Transverse colon (tissue), 4 donors: Measurements from ENCODE around the gene LTB4R. TPM values are rescaled to one million over a fixed set of nuclear protein-coding genes. Genes with fewer than 3 reads are reported as not detected.

Experiments used
- DNase-seq: peaks from one replicate; pipeline ENCODE4 v3.0.0-alpha.2; 2019
- H3K27ac ChIP-seq, 4 donors: fragments of 200-600 bp; sonication (generic); 2 replicates each; pipeline ENCODE4 v1.5.1; 2016 to 2018; ENCODE audit warnings: inconsistent platforms in 4 of 4
- H3K27me3 ChIP-seq: fragments of 200-600 bp; sonication (generic); 2 replicates; pipeline ENCODE4 v1.5.1; 2017; ENCODE audit warnings: inconsistent platforms
- H3K36me3 ChIP-seq, 4 donors: fragments of 200-600 bp; sonication (generic); 2 replicates each; pipeline ENCODE4 v1.5.1; 2017 to 2019; ENCODE audit warnings: inconsistent platforms in 4 of 4
- H3K4me1 ChIP-seq, 4 donors: fragments of 200-600 bp; sonication (generic); 2 replicates each; pipeline ENCODE4 v1.5.1; 2017 to 2020; ENCODE audit warnings: inconsistent platforms in 4 of 4
- H3K4me3 ChIP-seq, 4 donors: fragments of 200-600 bp; sonication (generic); 1 replicate in 1 of 4; 2 replicates in 3 of 4; pipeline versions ENCODE4 v1.5.1 to v1.6.1; 2017 to 2019; ENCODE audit warnings: inconsistent platforms in 4 of 4
- H3K9me3 ChIP-seq, 2 donors: fragments of 200-600 bp; sonication (generic); 2 replicates each; pipeline ENCODE4 v1.5.1; 2017 to 2019; ENCODE audit warnings: inconsistent platforms in 2 of 2
- CTCF ChIP-seq, 5 experiments: fragments of 200-600 bp in 3 of 5; fragments of 450-650 bp in 2 of 5; sonication (generic) in 3 of 5; IDR thresholded peaks; 1 replicate in 2 of 5; 2 replicates in 3 of 5; pipeline ENCODE4 v1.5.1; 2016 to 2017; ENCODE audit warnings: antibody characterized with exemption in 5 of 5, inconsistent platforms in 3 of 5, mild to moderate bottlenecking in 2 of 5, moderate library complexity in 1 of 5
- EP300 ChIP-seq: sonication (generic); formaldehyde crosslinking; IDR thresholded peaks from one replicate; pipeline ENCODE4 v1.6.1; 2017; ENCODE audit warnings: antibody characterized with exemption, low read depth
- POLR2A ChIP-seq: fragments of 450-650 bp; IDR thresholded peaks from one replicate; pipeline ENCODE4 v1.6.1; 2016; ENCODE audit warnings: antibody characterized with exemption, mild to moderate bottlenecking, moderate library complexity
- POLR2AphosphoS5 ChIP-seq, 3 donors: sonication (generic); formaldehyde crosslinking; IDR thresholded peaks; one replicate each; pipeline ENCODE4 v1.6.1; 2016; ENCODE audit warnings: antibody characterized with exemption in 3 of 3
- WGBS, 2 donors: methylation state at CpG; one replicate each; pipeline ENCODE4 v1.1.5; 2018; ENCODE audit warnings: low coverage in 1 of 2; 5-methylcytosine and 5-hydroxymethylcytosine counted together
- in situ Hi-C, 4 donors: fragments of 200-750 bp; cut with MboI; loops; one replicate each; pipeline versions ENCODE4 v1.15.0 to v1.15.1; 2017; ENCODE audit warnings: low sequenced_read_pairs in 3 of 4, low pct_ligation_motif_present in 1 of 4, low pct_unique_long_range_greater_than_20kb in 1 of 4
- intact Hi-C: fragments of 100-400 bp; cut with DNase I; formaldehyde crosslinking; loops from one replicate; pipeline ENCODE4 v1.15.1; 2023; ENCODE audit warnings: low total_unique reads
- total RNA-seq, 4 donors: library from RNA; depleted of rRNA; stranded (reverse); fragments of >200 nt; gene quantifications; one replicate each; pipeline ENCODE4 v1.1.0, GENCODE V29; 2016

The LTB4R gene
- total RNA-seq = 1 to 10 TPM; 1.1 to 8.3 (median 6.2) TPM

GRCh38 chr14:24310646-24311604, at the start of gene LTB4R:
Gene LTB4R (plus strand): TSS chr14:24311502. CDS start chr14:24315652, 4,150 bp downstream.
- H3K9me3 ChIP-seq = no peaks in the 10 kb centered on the region
- in situ Hi-C loops (no loop called here), intact Hi-C loops (no loop called here)
- peaks cover 19 to 72% (median 51%) of the 10 kb centered on the region in 4 donors for H3K4me1 ChIP-seq
- no peaks in the 10 kb centered on the region for H3K36me3 ChIP-seq
- WGBS, 2 donors = 24% methylated on average over 35 of the region's 99 CpGs; no CpG with 5 or more reads in 1 of the 2 donors
- DNase-seq = peak; percentile 79
- H3K4me3 ChIP-seq = peak within 1 kb of the TSS; percentile 34 to 58 (median 40)
- peak within 1 kb of the TSS; percentile 81 to 90 (median 86) for H3K27ac ChIP-seq
- H3K27me3 ChIP-seq = no peaks in the 10 kb centered on the region
- TF ChIP-seq POLR2A (peak; percentile 30), EP300 (no peak), POLR2AphosphoS5 (IDR thresholded peaks at IDR 0.05) (peak; percentile 5 to 51 (median 48)), CTCF (IDR thresholded peaks at IDR 0.05) (peak; percentile 39 to 76 (median 43))

GRCh38 chr14:24261969-24262327, 49.4 kb upstream of the LTB4R start:
- whole genome bisulfite sequencing, 2 donors = 90% methylated on average over 17 of the region's 19 CpGs; no CpG with 5 or more reads in 1 of the 2 donors
- intact Hi-C loops = no loop called here
- H3K36me3 ChIP-seq = peaks cover 0 to 10% (median 0%) of the 10 kb centered on the region in 4 donors
- H3K4me3 ChIP-seq = no peak overlapping the region
- no peaks in the 10 kb centered on the region for H3K4me1 ChIP-seq
- in situ Hi-C loops = no loop called here
- TF ChIP-seq POLR2AphosphoS5 (IDR thresholded peaks at IDR 0.05) = no peak
- TF ChIP-seq EP300 = no peak
- TF ChIP-seq POLR2A = no peak
- TF ChIP-seq CTCF (IDR thresholded peaks at IDR 0.05) = no peak
- no peak for DNase-seq
- H3K9me3 ChIP-seq = no peaks in the 10 kb centered on the region
- H3K27ac ChIP-seq = no peak overlapping the region
- H3K27me3 ChIP-seq = no peaks in the 10 kb centered on the region

GRCh38 chr14:24262821-24263733, 48.2 kb upstream of the LTB4R start, which contains the start of gene TGM1:
Gene TGM1 (minus strand): TSS chr14:24263177. CDS start chr14:24262352, 825 bp downstream.
- DNase-seq = no peak
- no peaks in the 10 kb centered on the region for H3K4me1 ChIP-seq
- peaks cover 0 to 18% (median 0%) of the 10 kb centered on the region in 4 donors for H3K36me3 ChIP-seq
- no peaks in the 10 kb centered on the region for H3K9me3 ChIP-seq
- WGBS, 2 donors = 87% methylated on average over 11 of the region's 14 CpGs; no CpG with 5 or more reads in 1 of the 2 donors
- in situ Hi-C loops = no loop called here
- H3K27me3 ChIP-seq = no peaks in the 10 kb centered on the region
- TF ChIP-seq POLR2AphosphoS5 (IDR thresholded peaks at IDR 0.05) (no peak), CTCF (IDR thresholded peaks at IDR 0.05) (no peak), EP300 (no peak), POLR2A (no peak)
- no peak within 1 kb of the TSS for H3K4me3 ChIP-seq
- intact Hi-C loops = no loop called here
- no peak within 1 kb of the TSS for H3K27ac ChIP-seq
